ENCODE measurements around the gene GLRA1.

The GLRA1 gene

GRCh38 chr5:151872701-151873100, 52.0 kb downstream of the GLRA1 start:
- Histone ChIP-seq H3K27ac (ENCODE audit: low read depth, low read length, poor library complexity, severe bottlenecking) (no peak overlapping the region), H3K4me1 (ENCODE audit: insufficient read depth, low read length, severe bottlenecking) (no peaks in the 10 kb centered on the region)
- TF ChIP-seq, protein P1, sequence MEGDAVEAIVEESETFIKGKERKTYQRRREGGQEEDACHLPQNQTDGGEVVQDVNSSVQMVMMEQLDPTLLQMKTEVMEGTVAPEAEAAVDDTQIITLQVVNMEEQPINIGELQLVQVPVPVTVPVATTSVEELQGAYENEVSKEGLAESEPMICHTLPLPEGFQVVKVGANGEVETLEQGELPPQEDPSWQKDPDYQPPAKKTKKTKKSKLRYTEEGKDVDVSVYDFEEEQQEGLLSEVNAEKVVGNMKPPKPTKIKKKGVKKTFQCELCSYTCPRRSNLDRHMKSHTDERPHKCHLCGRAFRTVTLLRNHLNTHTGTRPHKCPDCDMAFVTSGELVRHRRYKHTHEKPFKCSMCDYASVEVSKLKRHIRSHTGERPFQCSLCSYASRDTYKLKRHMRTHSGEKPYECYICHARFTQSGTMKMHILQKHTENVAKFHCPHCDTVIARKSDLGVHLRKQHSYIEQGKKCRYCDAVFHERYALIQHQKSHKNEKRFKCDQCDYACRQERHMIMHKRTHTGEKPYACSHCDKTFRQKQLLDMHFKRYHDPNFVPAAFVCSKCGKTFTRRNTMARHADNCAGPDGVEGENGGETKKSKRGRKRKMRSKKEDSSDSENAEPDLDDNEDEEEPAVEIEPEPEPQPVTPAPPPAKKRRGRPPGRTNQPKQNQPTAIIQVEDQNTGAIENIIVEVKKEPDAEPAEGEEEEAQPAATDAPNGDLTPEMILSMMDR (IDR thresholded peaks at IDR 0.05; ENCODE audit: low read length) = no peak
- TF ChIP-seq EZH2 (IDR thresholded peaks at IDR 0.05; ENCODE audit: borderline replicate concordance, low read length) = no peak

GRCh38 chr5:151870820-151871219, 53.8 kb downstream of the GLRA1 start:
- Histone ChIP-seq H3K9me2 (ENCODE audit: low read depth, low read length) (no peaks in the 10 kb centered on the region), H3K36me3 (ENCODE audit: insufficient read depth, low read length) (no peaks in the 10 kb centered on the region), H3K9ac (ENCODE audit: low read length) (no peak overlapping the region), H3K27me3 (ENCODE audit: insufficient read depth, low read length) (no peaks in the 10 kb centered on the region), H3F3A (ENCODE audit: insufficient read depth, low read length) (no peaks in the 10 kb centered on the region), H4K20me1 (ENCODE audit: insufficient read depth, low read length) (no peaks in the 10 kb centered on the region), H3K9me3 (ENCODE audit: low read length) (no peaks in the 10 kb centered on the region), H3K4me1 (ENCODE audit: insufficient read depth, low read length, severe bottlenecking) (no peaks in the 10 kb centered on the region), H2AFZ (ENCODE audit: low read length) (no peak overlapping the region), H3K79me2 (ENCODE audit: insufficient read depth, low read length) (no peaks in the 10 kb centered on the region), H3K4me2 (ENCODE audit: low read length) (no peak overlapping the region), H3K27ac (ENCODE audit: low read depth, low read length, poor library complexity, severe bottlenecking) (no peak overlapping the region), H3K4me3 (ENCODE audit: low read depth, low read length, poor library complexity, severe bottlenecking) (no peak overlapping the region)
- TF ChIP-seq EZH2 (IDR thresholded peaks at IDR 0.05; ENCODE audit: borderline replicate concordance, low read length) = no peak
- TF ChIP-seq, protein P1 (IDR thresholded peaks at IDR 0.05; ENCODE audit: low read length) = no peak

More at GRCh38 chr5:151872701-151873100, 52.0 kb downstream of the GLRA1 start:
- Histone ChIP-seq H3K9me2 (ENCODE audit: low read depth, low read length) (no peaks in the 10 kb centered on the region), H3K79me2 (ENCODE audit: insufficient read depth, low read length) (no peaks in the 10 kb centered on the region), H3K4me3 (ENCODE audit: low read depth, low read length, poor library complexity, severe bottlenecking) (no peak overlapping the region), H3K36me3 (ENCODE audit: insufficient read depth, low read length) (no peaks in the 10 kb centered on the region), H3K27me3 (ENCODE audit: insufficient read depth, low read length) (no peaks in the 10 kb centered on the region), H3K4me2 (ENCODE audit: low read length) (no peak overlapping the region), H2AFZ (ENCODE audit: low read length) (no peak overlapping the region), H3K9ac (ENCODE audit: low read length) (no peak overlapping the region), H3K9me3 (ENCODE audit: low read length) (no peaks in the 10 kb centered on the region), H3F3A (ENCODE audit: insufficient read depth, low read length) (no peaks in the 10 kb centered on the region), H4K20me1 (ENCODE audit: insufficient read depth, low read length) (no peaks in the 10 kb centered on the region)

DNA sequence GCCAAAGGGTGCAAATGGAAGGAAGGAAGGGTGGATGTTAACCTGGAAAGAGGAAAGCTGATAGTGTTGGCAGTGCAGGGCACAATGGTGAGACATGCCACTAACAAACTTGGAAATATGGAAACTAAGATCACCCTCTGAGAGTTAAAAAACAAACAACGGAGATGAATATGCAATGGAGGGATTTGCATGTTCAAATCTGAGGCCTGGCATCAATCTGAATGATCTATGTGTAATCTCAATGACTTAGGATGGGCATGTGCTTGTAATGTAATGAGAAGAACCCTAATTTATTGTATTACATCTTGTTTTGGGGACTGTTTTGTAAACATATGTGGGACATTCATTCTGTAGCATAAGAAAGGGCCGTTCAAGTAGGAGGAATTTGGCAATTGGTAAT, 54.4 kb downstream of the GLRA1 start:
- Histone ChIP-seq H3K4me1 (ENCODE audit: insufficient read depth, low read length, severe bottlenecking) (no peaks in the 10 kb centered on the region), H3K9me3 (ENCODE audit: low read length) (no peaks in the 10 kb centered on the region), H3K4me3 (ENCODE audit: low read depth, low read length, poor library complexity, severe bottlenecking) (no peak overlapping the region), H3K36me3 (ENCODE audit: insufficient read depth, low read length) (no peaks in the 10 kb centered on the region), H2AFZ (ENCODE audit: low read length) (no peak overlapping the region), H3F3A (ENCODE audit: insufficient read depth, low read length) (no peaks in the 10 kb centered on the region), H3K27ac (ENCODE audit: low read depth, low read length, poor library complexity, severe bottlenecking) (no peak overlapping the region), H3K9ac (ENCODE audit: low read length) (no peak overlapping the region), H3K4me2 (ENCODE audit: low read length) (no peak overlapping the region), H3K79me2 (ENCODE audit: insufficient read depth, low read length) (no peaks in the 10 kb centered on the region), H3K27me3 (ENCODE audit: insufficient read depth, low read length) (no peaks in the 10 kb centered on the region), H4K20me1 (ENCODE audit: insufficient read depth, low read length) (no peaks in the 10 kb centered on the region), H3K9me2 (ENCODE audit: low read depth, low read length) (no peaks in the 10 kb centered on the region)
- no peak for TF ChIP-seq EZH2 (IDR thresholded peaks at IDR 0.05; ENCODE audit: borderline replicate concordance, low read length)
- TF ChIP-seq, protein P1 (IDR thresholded peaks at IDR 0.05; ENCODE audit: low read length) = no peak
